ACC112 (cell line): ENCODE measurements around the gene IVL.

ENCODE experiments used
- H2AFZ ChIP-seq: fragments of 200-600 bp; sonication (generic); one replicate; pipeline ENCODE4 v1.6.0; 2017; ENCODE audit warnings: antibody characterized with exemption, low read length; ENCODE audit not compliant: unreplicated experiment
- H3K27ac ChIP-seq: fragments of 200-600 bp; sonication (generic); 2 replicates; pipeline ENCODE4 v1.5.1; 2014; ENCODE audit warnings: low read depth, mild to moderate bottlenecking, antibody characterized with exemption, low read length, moderate library complexity
- H3K27me3 ChIP-seq: fragments of 200-600 bp; sonication (generic); 2 replicates; pipeline ENCODE4 v1.6.1; 2014; ENCODE audit warnings: mild to moderate bottlenecking, antibody characterized with exemption, low read length, moderate library complexity, mixed read lengths; ENCODE audit not compliant: insufficient read depth
- H3K36me3 ChIP-seq: fragments of 200-600 bp; sonication (generic); 2 replicates; pipeline ENCODE4 v1.6.1; 2016; ENCODE audit warnings: mild to moderate bottlenecking, antibody characterized with exemption, low read length, moderate library complexity, mixed read lengths; ENCODE audit not compliant: insufficient read depth
- H3K4me1 ChIP-seq: fragments of 200-600 bp; sonication (generic); one replicate; pipeline ENCODE4 v1.6.1; 2016; ENCODE audit warnings: low read length, mixed read lengths; ENCODE audit not compliant: insufficient read depth, unreplicated experiment, control insufficient read depth
- H3K4me3 ChIP-seq: fragments of 200-600 bp; sonication (generic); 2 replicates; pipeline ENCODE4 v1.5.1; 2014; ENCODE audit warnings: mild to moderate bottlenecking, low read depth, low read length
- H3K79me2 ChIP-seq: fragments of 200-600 bp; sonication (generic); one replicate; pipeline ENCODE4 v1.6.0; 2016; ENCODE audit warnings: low read length; ENCODE audit not compliant: control insufficient read depth, unreplicated experiment, insufficient read depth

Gene IVL

DNA sequence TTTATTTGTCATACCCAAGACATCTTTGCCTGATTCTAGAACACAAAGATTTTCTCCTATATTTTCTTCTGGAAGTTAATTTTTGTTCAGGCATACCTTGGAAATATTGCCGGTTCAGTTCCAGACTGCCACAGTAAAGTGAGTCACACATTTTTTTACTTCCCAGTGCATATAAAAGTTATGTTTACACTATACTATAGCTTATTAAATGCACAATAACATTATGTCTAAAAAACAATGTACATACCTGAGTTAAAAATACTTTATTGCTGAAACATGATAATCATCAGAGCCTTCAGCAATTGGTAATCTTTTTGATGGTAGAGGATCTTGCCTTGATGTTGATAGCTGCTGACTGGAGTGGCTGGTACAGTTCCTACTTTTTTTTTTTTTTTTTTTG is 20.2 kb upstream of the IVL start:
- Histone ChIP-seq H3K4me3 (no peak overlapping the region), H2AFZ (no peak overlapping the region), H3K4me1 (peaks cover 6% of the 10 kb centered on the region), H3K27me3 (no peaks in the 10 kb centered on the region), H3K36me3 (no peaks in the 10 kb centered on the region), H3K27ac (no peak overlapping the region), H3K79me2 (no peaks in the 10 kb centered on the region)

DNA sequence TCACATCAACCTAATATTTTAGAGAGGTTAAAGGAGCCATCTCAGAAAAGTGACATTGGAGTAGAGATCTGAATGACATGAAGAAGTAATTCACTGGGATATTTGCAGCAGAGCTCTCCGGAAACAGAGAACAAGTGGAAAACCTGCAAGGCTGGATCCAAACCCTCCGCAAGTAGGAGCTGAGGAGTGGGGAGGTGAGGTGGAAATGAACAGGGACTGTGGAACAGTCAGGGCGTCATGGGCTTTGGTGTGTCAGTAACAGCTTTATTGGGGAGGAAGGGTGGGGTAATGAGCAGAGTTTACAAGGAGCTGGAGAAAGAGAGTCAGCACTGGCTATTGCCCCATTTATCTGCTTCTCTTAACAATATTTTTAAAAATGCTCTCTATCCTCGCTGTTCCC is 9.3 kb upstream of the IVL start:
- Histone ChIP-seq H2AFZ (no peak overlapping the region), H3K27me3 (no peaks in the 10 kb centered on the region), H3K36me3 (no peaks in the 10 kb centered on the region), H3K79me2 (no peaks in the 10 kb centered on the region), H3K27ac (no peak overlapping the region), H3K4me1 (no peaks in the 10 kb centered on the region), H3K4me3 (no peak overlapping the region)

- H3K4me1 ChIP-seq = no peaks in the 10 kb centered on the region
- H3K36me3 ChIP-seq = no peaks in the 10 kb centered on the region
- no peaks in the 10 kb centered on the region for H3K27me3 ChIP-seq
- no peak overlapping the region for H2AFZ ChIP-seq
- no peak overlapping the region for H3K27ac ChIP-seq
- no peaks in the 10 kb centered on the region for H3K79me2 ChIP-seq
- no peak overlapping the region for H3K4me3 ChIP-seq
These were observed 8.5 kb upstream of the IVL start for GRCh38 chr1:152899883-152900282.

GRCh38 chr1:152901631-152902030 is 6.7 kb upstream of the IVL start:
- Histone ChIP-seq H2AFZ (no peak overlapping the region), H3K4me3 (no peak overlapping the region), H3K4me1 (no peaks in the 10 kb centered on the region), H3K27me3 (no peaks in the 10 kb centered on the region), H3K27ac (no peak overlapping the region), H3K36me3 (no peaks in the 10 kb centered on the region), H3K79me2 (no peaks in the 10 kb centered on the region)

DNA sequence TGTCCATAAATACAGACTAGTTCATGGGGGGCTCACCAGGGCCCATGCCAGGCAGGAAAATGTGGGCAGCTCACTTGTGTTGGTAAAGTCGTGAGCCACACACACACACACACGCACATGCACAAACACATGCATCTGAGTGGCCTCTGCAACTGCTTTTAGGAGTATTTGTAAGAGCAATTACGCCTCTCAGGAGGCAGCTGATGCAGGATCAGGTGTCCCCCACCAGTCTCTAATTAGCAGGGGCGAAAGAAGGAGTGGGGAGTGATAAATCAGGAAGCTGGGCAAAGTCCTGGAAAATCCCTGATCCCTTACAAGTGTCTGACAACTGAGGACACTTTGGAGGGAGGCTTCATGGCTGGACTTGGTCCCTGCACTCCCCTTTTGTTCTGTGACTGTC is 5.7 kb upstream of the IVL start:
- H3K79me2 ChIP-seq = no peaks in the 10 kb centered on the region
- no peak overlapping the region for H3K4me3 ChIP-seq
- no peak overlapping the region for H3K27ac ChIP-seq
- no peaks in the 10 kb centered on the region for H3K36me3 ChIP-seq
- no peak overlapping the region for H2AFZ ChIP-seq
- no peaks in the 10 kb centered on the region for H3K4me1 ChIP-seq
- H3K27me3 ChIP-seq = no peaks in the 10 kb centered on the region

DNA sequence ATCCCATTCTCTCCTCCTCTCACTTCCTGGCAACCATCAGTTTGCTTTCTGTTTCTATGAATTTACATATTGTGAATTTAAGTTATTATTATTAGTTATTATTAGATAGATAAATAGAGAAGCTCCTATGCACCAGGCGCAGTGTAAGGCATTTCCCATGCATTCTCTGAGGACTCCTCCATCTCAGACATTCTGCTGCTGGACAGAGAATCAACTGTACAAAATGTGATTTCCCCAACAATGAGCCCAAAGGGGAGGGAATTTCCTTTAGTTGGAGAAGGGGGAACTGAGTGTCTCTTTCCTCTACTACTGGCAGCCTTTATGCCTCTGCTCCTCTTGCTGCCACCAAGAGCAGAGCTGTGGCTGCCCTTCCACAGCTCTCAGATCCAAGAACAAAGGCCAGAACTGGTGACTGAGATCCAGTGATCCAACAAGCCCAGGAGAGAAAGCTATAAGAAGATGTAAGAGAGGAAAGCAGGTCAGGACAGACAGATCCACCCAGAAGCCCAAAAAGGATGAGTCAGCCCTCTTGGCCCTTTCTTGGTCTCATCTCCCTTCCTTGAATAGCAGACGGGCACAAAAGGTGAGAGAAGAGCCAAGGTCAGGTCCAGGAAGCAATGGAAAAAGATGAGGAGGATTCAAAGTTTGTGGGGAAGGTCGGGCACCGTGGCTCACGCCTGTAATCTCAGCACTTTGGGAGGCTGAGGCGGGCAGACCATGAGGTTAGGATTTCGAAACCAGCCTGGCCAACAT is 3.5 kb upstream of the IVL start:
- H3K4me3 ChIP-seq = no peak overlapping the region
- H3K27me3 ChIP-seq = no peaks in the 10 kb centered on the region
- H3K79me2 ChIP-seq = no peaks in the 10 kb centered on the region
- no peak overlapping the region for H3K27ac ChIP-seq
- no peaks in the 10 kb centered on the region for H3K4me1 ChIP-seq
- no peak overlapping the region for H2AFZ ChIP-seq
- no peaks in the 10 kb centered on the region for H3K36me3 ChIP-seq

DNA sequence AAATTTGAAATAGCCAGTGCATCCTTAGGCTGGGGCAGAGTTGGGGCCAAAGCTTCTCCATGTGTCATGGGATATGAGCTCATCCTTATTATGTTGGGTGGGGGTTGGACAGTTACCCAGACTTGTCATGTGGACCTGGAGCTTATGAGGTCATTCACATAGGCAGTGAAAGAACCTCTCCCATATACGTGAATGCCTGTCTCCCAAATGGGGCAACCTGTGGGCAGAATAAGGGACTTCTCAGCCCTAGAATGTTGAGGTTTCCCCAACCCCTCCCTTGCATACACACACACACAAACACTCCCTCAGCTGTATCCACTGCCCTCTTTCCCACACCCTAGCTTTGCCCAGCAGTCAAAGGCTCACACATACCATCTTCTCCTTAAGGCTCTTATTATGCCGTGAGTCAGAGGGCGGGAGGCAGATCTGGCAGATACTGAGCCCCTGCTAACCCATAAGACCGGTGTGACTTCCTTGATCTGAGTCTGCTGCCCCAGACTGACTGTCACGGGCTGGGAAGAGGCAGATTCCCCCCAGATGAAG is 2.3 kb upstream of the IVL start:
- Histone ChIP-seq H3K36me3 (no peaks in the 10 kb centered on the region), H3K27me3 (no peaks in the 10 kb centered on the region), H3K4me3 (no peak overlapping the region), H3K4me1 (no peaks in the 10 kb centered on the region), H2AFZ (no peak overlapping the region), H3K79me2 (no peaks in the 10 kb centered on the region), H3K27ac (peak overlapping the region; percentile 72)

DNA sequence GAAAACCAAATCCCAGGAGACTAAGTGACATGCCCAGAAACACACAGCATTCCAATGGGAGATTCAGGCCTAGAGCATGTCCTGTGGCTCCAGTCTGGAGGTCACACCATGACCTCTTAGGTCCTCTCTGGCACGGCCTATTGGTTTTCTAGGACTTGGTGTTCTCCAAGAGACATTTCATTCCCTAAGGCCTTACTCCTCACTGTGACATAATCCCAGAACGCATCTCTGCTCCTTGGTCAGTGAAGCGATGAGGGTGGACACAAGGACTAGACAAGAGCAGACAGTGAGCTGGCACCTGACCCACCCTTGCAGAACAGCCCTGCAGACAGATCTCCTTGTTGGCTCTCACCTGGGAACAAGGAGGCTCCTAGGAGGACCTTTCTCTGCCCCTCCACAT is 860 bp downstream of the IVL start:
- H2AFZ ChIP-seq = no peak overlapping the region
- no peaks in the 10 kb centered on the region for H3K4me1 ChIP-seq
- H3K4me3 ChIP-seq = no peak overlapping the region
- H3K27ac ChIP-seq = no peak overlapping the region
- no peaks in the 10 kb centered on the region for H3K36me3 ChIP-seq
- no peaks in the 10 kb centered on the region for H3K79me2 ChIP-seq
- no peaks in the 10 kb centered on the region for H3K27me3 ChIP-seq

DNA sequence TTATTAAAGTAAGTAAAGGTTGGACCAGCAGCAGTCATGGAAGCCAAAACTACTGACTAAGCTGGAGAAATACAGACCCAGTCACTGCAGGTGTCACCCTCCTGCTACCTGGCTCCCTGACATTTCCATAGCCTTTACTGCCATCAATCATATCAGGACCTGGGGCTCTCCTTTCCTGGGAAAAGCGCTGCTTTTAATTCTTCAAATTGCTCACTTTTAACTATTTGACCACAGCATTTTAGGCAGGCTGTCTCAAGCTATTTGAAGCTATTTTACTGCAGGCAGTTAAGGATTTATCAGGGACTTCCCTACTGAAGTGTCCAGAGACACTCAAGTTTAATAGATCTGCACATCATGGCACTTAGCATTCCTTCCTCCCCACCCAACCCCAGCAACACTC is 4.1 kb downstream of the IVL start:
- H3K79me2 ChIP-seq = no peaks in the 10 kb centered on the region
- H2AFZ ChIP-seq = no peak overlapping the region
- H3K4me1 ChIP-seq = no peaks in the 10 kb centered on the region
- H3K4me3 ChIP-seq = no peak overlapping the region
- H3K27ac ChIP-seq = no peak overlapping the region
- H3K27me3 ChIP-seq = no peaks in the 10 kb centered on the region
- H3K36me3 ChIP-seq = no peaks in the 10 kb centered on the region

- Histone ChIP-seq H3K4me1 (no peaks in the 10 kb centered on the region), H2AFZ (no peak overlapping the region), H3K36me3 (no peaks in the 10 kb centered on the region), H3K4me3 (no peak overlapping the region), H3K27me3 (no peaks in the 10 kb centered on the region), H3K79me2 (no peaks in the 10 kb centered on the region), H3K27ac (no peak overlapping the region)
These were observed 4.6 kb downstream of the IVL start for GRCh38 chr1:152912900-152913299.

DNA sequence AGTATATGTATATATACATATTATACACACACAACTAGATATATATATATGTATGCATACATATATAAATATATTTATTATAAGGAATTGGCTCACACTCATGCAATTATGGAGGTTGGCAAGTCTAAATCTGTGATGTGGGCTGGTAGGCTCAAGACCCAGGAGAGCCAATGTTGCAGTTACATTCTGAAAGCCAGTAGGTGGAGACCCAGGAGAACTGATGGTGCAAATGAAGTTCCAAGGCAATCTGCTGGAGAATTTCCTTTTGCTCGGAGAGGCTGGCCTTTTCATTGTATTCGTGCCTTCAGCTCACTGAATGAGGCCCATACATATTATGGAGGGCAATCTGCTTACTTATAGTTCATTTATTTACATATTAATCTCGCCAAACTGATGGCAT is 9.4 kb downstream of the IVL start:
- no peaks in the 10 kb centered on the region for H3K36me3 ChIP-seq
- H3K27ac ChIP-seq = no peak overlapping the region
- H2AFZ ChIP-seq = no peak overlapping the region
- H3K27me3 ChIP-seq = no peaks in the 10 kb centered on the region
- H3K4me3 ChIP-seq = no peak overlapping the region
- H3K4me1 ChIP-seq = no peaks in the 10 kb centered on the region
- no peaks in the 10 kb centered on the region for H3K79me2 ChIP-seq
